GM18951 (cell line): ENCODE measurements around the gene RIPOR2.

Experiments
- POLR2A ChIP-seq: IDR thresholded peaks from 4 replicates; pipeline ENCODE4 v1.6.1; 2011; ENCODE audit warnings: mild to moderate bottlenecking; ENCODE audit not compliant: insufficient read length, insufficient read depth; ENCODE audit errors: extremely low read depth
- in situ Hi-C: fragments of 300-500 bp; cut with MboI; formaldehyde crosslinking; loops from one replicate; pipeline ENCODE4 v1.12.0; 2022; ENCODE audit warnings: low sequenced_read_pairs, mixed read lengths, inconsistent platforms; ENCODE audit not compliant: unreplicated experiment

Gene RIPOR2

DNA sequence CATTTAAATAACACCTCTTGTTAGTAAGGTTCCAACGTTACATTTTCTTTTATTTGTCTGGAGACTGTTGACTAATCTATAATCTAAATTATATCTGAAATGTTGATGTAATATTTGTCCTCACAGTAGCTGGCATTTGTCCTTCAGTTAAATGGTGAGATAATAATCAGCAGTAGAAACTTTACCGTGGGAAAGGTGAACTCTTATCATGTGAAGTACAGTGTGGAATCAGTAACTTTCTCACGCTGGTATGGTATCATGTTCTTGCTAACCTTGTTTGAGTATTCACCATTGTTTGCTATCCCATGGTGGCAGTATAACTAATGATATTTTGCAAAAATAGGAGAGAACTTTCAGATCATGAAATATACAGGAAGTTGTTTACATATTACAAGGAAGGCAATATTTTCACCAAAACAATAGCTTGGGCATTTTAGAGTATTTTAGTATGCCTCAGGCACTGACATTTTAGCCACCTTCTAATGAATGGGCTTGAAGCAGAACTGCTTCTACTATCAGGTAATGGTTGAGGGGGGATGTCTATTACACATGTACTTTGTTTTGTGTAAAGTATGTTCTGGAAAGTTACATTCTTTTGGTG is 156.2 kb downstream of the RIPOR2 start:
- TF ChIP-seq POLR2A, result no peak
- in situ Hi-C loops, result no loop called here

DNA sequence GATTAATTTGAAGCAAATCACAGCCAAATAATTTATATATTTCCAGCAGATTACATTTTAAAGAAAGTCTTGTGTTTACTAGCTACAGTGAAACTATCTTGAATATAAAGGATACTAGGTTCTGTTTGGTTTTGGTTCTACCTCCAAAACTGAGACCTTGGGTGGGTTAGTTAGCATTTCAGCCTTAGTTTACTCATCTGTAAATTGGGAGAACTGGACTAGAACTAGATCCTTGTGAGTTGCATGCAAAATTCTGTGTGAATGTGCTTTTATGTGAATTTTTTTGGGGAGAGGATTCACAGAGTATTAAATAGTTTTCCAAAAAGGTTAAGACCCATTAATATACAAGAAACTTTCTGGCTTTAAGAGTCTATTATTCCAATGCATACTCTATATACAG is 156.9 kb downstream of the RIPOR2 start:
- in situ Hi-C loops, result no loop called here
- no peak for TF ChIP-seq POLR2A

DNA sequence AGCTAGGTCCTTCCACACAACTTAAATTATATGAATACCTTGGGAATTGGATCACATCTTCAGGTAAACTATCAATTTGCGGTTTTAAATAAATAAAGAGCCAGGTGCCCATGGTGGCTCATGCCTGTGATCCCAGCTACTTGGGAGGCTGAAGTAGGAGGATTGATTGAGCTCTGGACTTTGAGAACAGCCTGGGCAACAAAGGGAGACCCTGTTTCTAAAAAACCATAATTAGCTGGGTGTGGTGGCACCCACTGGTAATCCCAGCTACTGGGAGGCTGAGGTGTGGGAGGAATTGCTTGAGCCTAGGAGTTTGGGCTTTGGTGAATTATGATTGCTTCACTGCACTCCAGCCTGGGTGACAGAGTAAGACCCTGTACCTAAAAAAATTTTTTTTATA is 157.6 kb downstream of the RIPOR2 start:
- in situ Hi-C loops, result no loop called here
- TF ChIP-seq POLR2A, result no peak

DNA sequence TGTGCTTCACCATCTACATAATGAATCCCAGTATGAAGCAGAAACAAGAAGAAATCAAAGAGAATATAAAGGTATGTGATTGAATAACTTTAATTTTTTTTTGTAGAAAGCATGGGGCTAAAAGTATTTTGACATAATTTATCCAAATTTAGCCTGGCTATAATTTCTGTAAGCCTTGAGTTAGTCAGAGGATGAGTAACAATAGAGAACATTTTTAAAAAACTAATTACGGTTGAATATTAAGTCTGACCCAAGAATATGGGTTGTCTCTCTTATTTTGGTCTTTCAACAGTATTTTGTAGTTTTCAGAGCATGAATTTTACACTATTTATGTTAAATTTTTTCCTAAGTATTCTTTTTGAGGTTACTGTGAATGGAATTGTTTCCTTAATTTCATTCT is 158.5 kb downstream of the RIPOR2 start:
- in situ Hi-C loops, result no loop called here
- TF ChIP-seq POLR2A, result no peak

DNA sequence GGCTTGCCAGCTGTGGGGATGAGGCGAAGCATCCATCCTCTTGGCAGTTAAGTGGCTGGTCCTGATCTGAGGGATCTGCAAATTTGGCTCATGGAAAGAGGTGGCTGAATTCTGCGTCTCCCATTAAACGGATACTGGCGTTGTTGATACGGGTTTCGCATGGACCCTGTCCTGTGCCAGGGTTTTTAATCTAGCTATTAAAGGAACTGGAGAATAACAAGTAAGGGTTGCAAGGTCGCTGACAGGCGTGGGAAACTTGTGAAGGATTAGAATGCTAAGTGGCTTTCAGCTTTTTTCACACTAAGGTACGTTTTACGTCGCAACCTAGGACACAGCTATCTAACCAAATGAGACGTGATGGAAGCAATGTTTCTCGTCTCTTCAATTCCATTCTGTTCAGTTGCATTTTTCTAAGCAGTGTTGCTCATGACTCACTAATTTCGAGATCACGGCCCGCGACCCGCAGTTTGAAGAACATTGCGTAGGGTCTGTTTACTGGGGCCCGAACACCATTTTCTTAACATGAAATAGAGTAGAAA is 160.2 kb downstream of the RIPOR2 start:
- TF ChIP-seq POLR2A, result no peak
- in situ Hi-C loops, result no loop called here

DNA sequence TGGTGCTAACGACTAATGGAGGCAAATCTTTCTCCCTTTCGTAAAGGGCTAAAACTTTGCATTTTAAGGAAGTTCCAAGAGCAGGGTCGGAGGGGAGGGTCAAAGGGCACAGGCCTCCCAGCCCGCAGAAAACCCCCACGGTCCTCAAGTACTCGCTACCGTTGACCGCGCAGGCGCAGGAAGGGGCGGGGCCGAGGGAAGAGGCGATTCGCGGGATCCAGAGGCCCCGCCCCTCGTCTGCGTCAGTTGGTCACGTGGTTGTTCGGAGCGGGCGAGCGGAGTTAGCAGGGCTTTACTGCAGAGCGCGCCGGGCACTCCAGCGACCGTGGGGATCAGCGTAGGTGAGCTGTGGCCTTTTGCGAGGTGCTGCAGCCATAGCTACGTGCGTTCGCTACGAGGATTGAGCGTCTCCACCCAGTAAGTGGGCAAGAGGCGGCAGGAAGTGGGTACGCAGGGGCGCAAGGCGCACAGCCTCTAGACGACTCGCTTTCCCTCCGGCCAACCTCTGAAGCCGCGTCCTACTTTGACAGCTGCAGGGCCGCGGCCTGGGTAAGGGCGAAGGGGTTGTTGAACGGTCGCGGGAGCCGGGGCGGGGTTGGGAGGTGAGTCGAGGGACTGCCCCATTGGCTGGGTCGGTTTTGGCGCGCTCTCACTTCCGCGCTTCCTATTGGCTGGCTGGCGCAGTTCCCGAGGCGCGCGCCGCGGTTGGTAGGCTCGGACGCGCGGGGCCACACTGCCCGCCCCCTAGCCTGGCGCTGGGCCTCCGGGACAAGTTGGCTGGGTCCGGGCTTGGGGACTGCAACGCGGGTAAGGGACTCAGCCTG is 160.9 kb downstream of the RIPOR2 start, which contains the start of gene GMNN:
TSS of gene GMNN (plus strand) at position 242 of the 824 bp plus-strand sequence. CDS start 2,310 bp downstream, outside the sequence.
- in situ Hi-C loops, result no loop called here
- peak; percentile 92 for TF ChIP-seq POLR2A

DNA sequence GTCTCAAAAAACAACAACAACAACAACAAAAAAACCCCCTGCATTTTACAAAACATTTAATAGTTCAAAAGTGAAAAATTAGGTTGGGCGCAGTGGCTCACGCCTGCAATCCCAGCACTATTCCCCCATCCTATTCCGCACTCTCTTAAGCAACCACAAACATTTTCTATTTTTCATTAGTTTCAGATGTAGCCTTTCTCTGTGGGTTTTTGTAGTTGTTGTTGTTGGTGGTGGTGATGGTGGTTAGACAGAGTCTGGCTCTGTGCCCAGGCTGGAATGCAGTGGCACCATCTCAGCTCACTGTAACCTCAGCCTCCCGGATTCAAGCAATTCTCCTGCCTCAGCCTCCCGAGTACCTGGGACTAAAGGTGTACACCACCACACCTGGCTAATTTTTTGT is 167.4 kb downstream of the RIPOR2 start:
- in situ Hi-C loops, result loop anchor here (10.0 kb wide), 1 partner anchor 184 kb away; no protein-coding TSS in a partner anchor
- TF ChIP-seq POLR2A, result no peak

DNA sequence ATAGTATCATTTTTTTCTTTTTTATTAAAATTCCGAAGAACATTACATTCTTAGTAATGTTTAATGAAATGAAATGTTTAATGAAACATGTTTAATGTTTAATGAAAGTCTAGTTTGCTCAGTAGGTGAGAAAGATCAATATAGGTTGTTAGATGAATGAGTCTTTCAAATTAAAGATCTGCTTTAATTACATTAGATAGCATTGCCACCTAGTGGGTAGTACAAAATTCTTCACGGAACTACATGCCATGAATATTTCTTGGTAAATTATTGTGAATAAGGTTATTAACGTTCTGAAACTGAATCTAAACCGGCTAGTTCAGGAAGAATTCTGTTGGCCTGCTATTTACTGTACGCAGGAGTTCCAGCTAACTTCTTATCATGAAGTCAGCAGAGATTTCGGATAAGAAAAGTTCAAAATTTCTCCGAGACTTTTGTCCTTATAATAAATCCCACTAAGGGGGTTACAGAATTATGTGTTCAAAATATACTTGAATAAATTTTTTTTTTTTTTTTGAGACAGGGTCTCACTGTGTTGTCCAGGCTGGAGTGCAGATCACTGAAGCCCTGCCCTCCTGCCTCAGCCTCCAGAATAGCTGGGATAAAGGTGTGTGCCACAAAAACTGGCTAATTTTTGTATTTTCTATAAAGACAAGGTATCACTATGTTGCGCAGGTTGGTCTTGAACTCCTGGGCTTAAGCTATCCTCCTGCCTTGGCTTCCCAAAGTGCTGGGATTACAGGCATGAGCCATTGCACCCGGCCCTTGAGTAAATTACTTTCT is 168.9 kb downstream of the RIPOR2 start:
- no peak for TF ChIP-seq POLR2A
- in situ Hi-C loops, result loop anchor here (10.0 kb wide), 1 partner anchor 182 kb away; no protein-coding TSS in a partner anchor

DNA sequence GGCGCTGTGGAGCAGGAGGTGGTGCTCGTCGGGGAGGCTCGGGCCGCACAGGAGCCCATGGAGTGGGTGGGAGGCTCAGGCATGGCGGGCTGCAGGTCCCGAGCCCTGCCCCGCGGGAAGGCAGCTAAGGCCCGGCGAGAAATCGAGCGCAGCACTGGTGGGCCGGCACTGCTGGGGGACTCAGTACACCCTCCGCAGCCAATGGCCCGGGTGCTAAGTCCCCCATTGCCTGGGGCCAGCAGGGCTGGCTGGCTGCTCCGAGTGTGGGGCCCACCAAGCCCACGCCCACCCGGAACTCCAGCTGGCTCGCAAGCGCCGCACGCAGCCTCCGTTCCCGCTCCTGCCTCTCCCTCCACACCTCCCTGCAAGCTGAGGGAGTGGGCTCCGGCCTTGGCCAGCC is 169.8 kb downstream of the RIPOR2 start:
- in situ Hi-C loops, result loop anchor here (10.0 kb wide), 1 partner anchor 181 kb away; no protein-coding TSS in a partner anchor

DNA sequence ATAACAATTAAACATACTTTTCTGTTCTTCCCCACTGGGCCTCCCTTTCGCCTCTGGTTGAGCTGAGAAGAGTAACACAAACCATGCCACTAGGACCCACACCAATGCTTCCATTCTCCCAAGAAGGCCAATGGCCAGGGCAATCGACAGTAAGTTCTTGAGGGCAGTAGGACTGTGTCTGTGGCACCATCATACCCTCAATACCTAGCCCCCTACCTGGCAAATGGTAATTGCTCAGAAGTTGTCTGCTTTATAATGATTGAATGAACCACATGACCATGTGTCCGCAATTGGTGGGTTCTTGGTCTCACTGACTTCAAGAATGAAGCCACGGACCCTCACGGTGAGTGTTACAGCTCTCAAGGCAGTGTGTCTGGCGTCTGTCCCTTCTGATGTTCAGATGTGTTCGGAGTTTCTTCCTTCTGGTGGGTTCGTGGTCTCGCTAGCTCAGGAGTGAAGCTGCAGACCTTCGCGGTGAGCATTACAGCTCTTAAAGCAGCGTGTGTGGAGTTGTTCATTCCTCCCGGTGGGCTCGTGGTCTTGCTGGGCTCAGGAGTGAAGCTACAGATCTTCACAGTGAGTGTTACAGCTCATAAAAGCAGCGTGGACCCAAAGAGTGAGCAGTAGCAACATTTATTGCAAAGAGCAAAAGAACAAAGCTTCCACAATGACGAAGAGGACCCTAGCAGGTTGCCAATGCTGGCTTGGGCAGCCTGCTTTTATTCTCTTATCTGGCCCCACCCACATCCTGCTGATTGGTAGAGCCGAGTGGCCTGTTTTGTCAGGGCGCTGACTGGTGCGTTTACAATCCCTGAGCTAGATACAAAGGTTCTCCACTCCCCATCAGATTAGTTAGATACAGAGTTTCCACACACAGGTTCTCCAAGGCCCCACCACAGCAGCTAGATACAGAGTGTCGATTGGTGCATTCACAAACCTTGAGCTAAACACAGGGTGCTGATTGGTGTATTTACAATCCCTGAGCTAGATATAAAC is 170.6 kb downstream of the RIPOR2 start:
- in situ Hi-C loops, result loop anchor here (10.0 kb wide), 1 partner anchor 180 kb away; no protein-coding TSS in a partner anchor

DNA sequence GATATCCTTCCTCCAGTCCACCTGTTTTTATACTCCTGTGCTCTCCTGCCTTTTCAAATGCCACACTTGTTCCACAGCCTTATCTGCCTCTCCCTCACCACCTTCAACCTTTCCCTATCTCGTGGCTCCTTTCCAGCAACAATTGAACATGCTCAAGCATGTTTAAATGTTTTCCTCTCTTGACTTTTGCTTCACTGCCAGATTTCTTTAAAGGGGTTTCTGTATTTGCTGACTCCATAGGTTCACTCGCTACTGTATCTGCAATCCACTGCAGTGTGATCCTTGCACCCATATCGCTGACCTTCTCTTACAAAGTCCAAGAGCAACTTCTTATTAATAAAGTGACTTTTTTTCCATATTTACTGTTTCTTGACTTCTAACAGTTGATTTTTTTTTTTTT is 172.2 kb downstream of the RIPOR2 start:
- in situ Hi-C loops, result loop anchor here (10.0 kb wide), 1 partner anchor 179 kb away; no protein-coding TSS in a partner anchor
- no peak for TF ChIP-seq POLR2A

DNA sequence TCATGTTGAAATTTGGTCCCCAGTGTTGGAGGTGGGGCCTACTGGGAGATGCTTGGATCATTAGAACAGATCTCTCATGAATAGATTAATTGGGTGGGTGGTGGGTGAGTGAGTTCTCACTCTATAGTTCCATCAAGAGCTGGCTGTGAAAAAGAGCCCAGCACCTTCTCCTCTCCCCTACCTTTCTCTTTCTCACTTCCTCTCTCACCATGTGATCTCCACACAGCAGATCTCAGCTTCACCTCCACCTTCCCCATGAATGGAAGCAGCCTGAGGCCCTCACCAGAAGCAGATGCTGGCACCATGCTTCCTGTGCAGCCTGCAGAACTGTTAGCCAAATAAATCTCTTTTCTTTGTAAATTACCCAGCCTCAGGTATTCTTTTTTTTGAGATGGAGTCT is 173.9 kb downstream of the RIPOR2 start:
- in situ Hi-C loops, result loop anchor here (10.0 kb wide), 1 partner anchor 177 kb away; no protein-coding TSS in a partner anchor
- no peak for TF ChIP-seq POLR2A
